Duodenal mucosa (tissue), 2 donors: ENCODE measurements around the gene PCDHB13.
"Not testable (repeated sequence)": the region's sequence is repeated elsewhere in the genome, so short reads cannot be mapped to it uniquely, and the experiment has no call there.

Experiments
- H3K27ac ChIP-seq: one replicate; pipeline ENCODE4 v1.7.0; 2013; ENCODE audit warnings: low read depth, low read length
- H3K27me3 ChIP-seq, 2 donors: one replicate each; pipeline ENCODE4 v1.7.0; 2013; ENCODE audit warnings: low read length in 2 of 2, control low read depth in 1 of 2; ENCODE audit not compliant: insufficient read depth in 2 of 2, control insufficient read depth in 1 of 2
- H3K36me3 ChIP-seq, 2 donors: one replicate each; pipeline ENCODE4 v1.7.0; 2013; ENCODE audit warnings: low read length in 2 of 2, control low read depth in 1 of 2; ENCODE audit not compliant: insufficient read depth in 2 of 2, control insufficient read depth in 1 of 2
- H3K4me1 ChIP-seq, 2 donors: one replicate each; pipeline ENCODE4 v1.7.0; 2013; ENCODE audit warnings: low read length in 2 of 2, control low read depth in 1 of 2; ENCODE audit not compliant: insufficient read depth in 2 of 2, control insufficient read depth in 1 of 2
- H3K4me3 ChIP-seq, 2 donors: one replicate each; pipeline ENCODE4 v1.7.0; 2013; ENCODE audit warnings: low read length in 2 of 2, low read depth in 1 of 2
- H3K9ac ChIP-seq, 2 donors: one replicate each; pipeline ENCODE4 v1.7.0; 2013; ENCODE audit warnings: low read length in 2 of 2, low read depth in 1 of 2
- H3K9me3 ChIP-seq, 2 donors: one replicate each; pipeline ENCODE4 v1.7.0; 2013; ENCODE audit warnings: low read length in 2 of 2, control low read depth in 1 of 2; ENCODE audit not compliant: control insufficient read depth in 1 of 2

The PCDHB13 gene

DNA sequence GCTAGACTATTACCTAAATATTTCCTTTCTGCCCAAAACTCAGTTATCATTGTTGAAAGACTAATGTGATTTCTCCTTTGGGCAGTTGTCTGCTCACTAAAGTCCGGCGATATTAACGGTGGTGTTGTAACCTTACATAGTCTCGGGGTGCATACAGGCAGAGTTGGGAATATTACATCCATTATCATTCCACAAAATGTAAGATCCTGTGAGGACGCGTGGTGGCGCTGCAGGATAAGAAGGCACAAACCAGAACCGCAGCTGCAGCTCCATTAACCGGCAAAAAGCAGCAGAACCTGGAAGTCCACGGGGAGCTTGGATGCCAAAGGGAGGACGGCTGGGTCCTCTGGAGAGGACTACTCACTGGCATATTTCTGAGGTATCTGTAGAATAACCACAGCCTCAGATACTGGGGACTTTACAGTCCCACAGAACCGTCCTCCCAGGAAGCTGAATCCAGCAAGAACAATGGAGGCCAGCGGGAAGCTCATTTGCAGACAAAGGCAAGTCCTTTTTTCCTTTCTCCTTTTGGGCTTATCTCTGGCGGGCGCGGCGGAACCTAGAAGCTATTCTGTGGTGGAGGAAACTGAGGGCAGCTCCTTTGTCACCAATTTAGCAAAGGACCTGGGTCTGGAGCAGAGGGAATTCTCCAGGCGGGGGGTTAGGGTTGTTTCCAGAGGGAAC, at the start of gene PCDHB13:
Gene PCDHB13, plus strand, starts transcription at position 264 of the 684 bp plus-strand sequence. Its CDS starts 205 bp downstream, at position 469.
- not testable (repeated sequence) for H3K27me3 ChIP-seq, H3K4me1 ChIP-seq, H3K9ac ChIP-seq, H3K27ac ChIP-seq, H3K4me3 ChIP-seq, H3K36me3 ChIP-seq
- H3K9me3 ChIP-seq: peaks cover 9 to 23% of the 10 kb centered on the region in 2 donors

DNA sequence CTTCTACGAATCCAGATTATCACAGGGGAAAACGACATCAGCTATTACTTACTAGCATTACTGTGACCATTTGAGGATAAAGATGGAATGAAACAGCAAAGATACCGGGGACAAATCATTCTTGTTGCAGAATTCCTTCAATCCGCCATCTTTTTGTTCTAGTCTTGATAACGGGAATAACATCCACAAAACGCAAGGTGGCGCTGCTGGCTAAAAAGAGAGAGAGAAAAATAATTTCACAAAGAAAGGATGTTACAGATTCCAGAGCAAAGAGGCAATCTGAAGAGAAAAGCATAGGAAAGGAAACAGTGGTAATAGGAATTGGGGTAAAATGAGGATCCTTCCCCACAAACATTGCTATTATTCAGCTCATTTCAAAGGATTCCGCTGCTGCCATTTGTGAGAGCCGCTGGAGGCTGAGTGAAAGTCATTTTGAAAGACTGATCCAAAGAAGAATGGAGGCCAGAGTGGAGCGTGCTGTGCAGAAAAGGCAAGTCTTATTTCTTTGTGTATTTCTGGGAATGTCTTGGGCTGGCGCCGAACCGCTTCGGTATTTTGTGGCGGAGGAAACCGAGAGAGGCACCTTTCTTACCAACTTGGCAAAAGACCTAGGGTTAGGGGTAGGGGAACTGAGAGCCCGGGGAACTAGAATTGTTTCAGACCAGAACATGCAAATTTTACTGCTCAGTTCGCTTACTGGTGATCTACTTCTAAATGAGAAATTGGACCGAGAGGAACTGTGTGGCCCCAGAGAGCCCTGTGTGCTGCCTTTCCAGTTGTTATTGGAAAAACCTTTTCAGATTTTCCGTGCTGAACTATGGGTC, 41.1 kb upstream of the PCDHB13 start, which contains the start of gene PCDHB7:
Gene PCDHB7, plus strand, starts transcription at position 264 of the 824 bp plus-strand sequence. Its CDS starts 192 bp downstream, at position 456.
- Histone ChIP-seq H3K36me3 (no peaks in the 10 kb centered on the region), H3K27me3 (no peaks in the 10 kb centered on the region), H3K4me1 (no peaks in the 10 kb centered on the region), H3K9ac (no peak within 1 kb of the TSS), H3K27ac (no peak within 1 kb of the TSS), H3K9me3 (peaks cover 16 to 26% of the 10 kb centered on the region in 2 donors), H3K4me3 (peak within 1 kb of the TSS in 1 of 2 donors; percentile 9)

DNA sequence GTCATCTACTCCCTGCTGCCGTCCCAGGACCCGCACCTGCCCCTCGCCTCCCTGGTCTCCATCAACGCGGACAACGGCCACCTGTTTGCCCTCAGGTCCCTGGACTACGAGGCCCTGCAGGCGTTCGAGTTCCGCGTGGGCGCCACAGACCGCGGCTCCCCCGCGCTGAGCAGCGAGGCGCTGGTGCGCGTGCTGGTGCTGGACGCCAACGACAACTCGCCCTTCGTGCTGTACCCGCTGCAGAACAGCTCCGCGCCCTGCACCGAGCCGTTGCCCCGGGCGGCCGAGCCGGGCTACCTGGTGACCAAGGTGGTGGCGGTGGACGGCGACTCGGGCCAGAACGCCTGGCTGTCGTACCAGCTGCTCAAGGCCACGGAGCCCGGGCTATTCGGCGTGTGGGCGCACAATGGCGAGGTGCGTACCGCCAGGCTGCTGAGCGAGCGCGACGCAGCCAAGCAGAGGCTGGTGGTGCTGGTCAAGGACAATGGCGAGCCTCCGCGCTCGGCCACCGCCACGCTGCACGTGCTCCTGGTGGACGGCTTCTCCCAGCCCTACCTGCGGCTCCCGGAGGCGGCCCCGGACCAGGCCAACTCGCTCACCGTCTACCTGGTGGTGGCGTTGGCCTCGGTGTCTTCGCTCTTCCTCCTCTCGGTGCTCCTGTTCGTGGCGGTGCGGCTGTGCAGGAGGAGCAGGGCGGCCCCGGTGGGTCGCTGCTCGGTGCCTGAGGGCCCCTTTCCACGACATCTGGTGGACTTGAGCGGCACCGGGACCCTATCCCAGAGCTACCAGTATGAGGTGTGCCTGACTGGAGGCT, 39.2 kb upstream of the PCDHB13 start:
- not testable (repeated sequence) for H3K4me3 ChIP-seq
- peaks cover 16 to 30% of the 10 kb centered on the region in 2 donors for H3K9me3 ChIP-seq

DNA sequence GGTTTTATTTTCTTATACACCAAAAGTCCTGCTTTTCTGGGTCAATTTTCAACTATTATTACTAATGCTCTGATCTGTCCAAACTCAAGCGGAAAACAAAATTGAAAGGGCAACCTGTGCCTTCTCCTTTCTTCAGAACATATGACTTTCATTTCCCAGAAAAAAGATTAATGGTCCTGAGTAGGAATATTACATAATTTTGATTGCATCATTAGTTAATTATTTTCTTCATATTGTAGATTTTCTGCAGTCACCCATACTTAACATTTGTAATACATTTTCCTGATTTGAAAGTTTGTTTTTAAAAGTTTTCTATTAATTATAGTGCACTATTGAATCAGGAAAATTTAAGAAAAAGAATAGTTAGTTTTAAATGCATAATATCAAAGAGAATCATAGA, 37.8 kb upstream of the PCDHB13 start:
- Histone ChIP-seq H3K4me1 (no peaks in the 10 kb centered on the region), H3K9ac (no peak overlapping the region), H3K4me3 (no peak overlapping the region), H3K27ac (no peak overlapping the region), H3K27me3 (no peaks in the 10 kb centered on the region), H3K9me3 (peaks cover 16 to 30% of the 10 kb centered on the region in 2 donors), H3K36me3 (no peaks in the 10 kb centered on the region)

More for the DNA sequence above, 39.2 kb upstream of the PCDHB13 start:
- not testable (repeated sequence) for H3K9ac ChIP-seq, H3K27ac ChIP-seq, H3K27me3 ChIP-seq, H3K36me3 ChIP-seq, H3K4me1 ChIP-seq

- not testable (repeated sequence) for H3K27me3 ChIP-seq, H3K4me1 ChIP-seq, H3K36me3 ChIP-seq, H3K4me3 ChIP-seq, H3K27ac ChIP-seq, H3K9ac ChIP-seq
- H3K9me3 ChIP-seq: peaks cover 16 to 38% of the 10 kb centered on the region in 2 donors
Measured at GRCh38 chr5:141177577-141178191, 36.0 kb upstream of the PCDHB13 start, which contains the start of gene PCDHB8. Gene PCDHB8, plus strand, starts transcription at chr5:141177790. Its CDS starts 245 bp downstream, at chr5:141178035.

- H3K27me3 ChIP-seq, H3K36me3 ChIP-seq, H3K27ac ChIP-seq, H3K9ac ChIP-seq, H3K4me1 ChIP-seq, H3K4me3 ChIP-seq: not testable (repeated sequence)
- peaks cover 12 to 36% of the 10 kb centered on the region in 2 donors for H3K9me3 ChIP-seq
Measured at GRCh38 chr5:141179371-141179770, 34.3 kb upstream of the PCDHB13 start.

DNA sequence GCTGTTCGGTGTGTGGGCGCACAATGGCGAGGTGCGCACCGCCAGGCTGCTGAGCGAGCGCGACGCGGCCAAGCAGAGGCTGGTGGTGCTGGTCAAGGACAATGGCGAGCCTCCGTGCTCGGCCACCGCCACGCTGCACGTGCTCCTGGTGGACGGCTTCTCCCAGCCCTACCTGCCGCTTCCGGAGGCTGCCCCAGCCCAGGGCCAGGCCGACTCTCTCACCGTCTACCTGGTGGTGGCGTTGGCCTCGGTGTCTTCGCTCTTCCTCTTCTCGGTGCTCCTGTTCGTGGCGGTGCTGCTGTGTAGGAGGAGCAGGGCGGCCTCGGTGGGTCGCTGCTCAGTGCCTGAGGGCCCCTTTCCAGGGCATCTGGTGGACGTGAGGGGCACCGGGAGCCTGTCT, 33.8 kb upstream of the PCDHB13 start:
- not testable (repeated sequence) for H3K4me1 ChIP-seq, H3K27me3 ChIP-seq, H3K9ac ChIP-seq, H3K4me3 ChIP-seq, H3K36me3 ChIP-seq, H3K27ac ChIP-seq
- peaks cover 12 to 34% of the 10 kb centered on the region in 2 donors for H3K9me3 ChIP-seq

- Histone ChIP-seq H3K9me3 (peaks cover 12 to 29% of the 10 kb centered on the region in 2 donors), H3K4me3 (no peak overlapping the region), H3K4me1 (no peaks in the 10 kb centered on the region), H3K9ac (no peak overlapping the region), H3K27ac (no peak overlapping the region), H3K36me3 (no peaks in the 10 kb centered on the region), H3K27me3 (no peaks in the 10 kb centered on the region)
Measured at GRCh38 chr5:141180313-141180712, 33.4 kb upstream of the PCDHB13 start.

DNA sequence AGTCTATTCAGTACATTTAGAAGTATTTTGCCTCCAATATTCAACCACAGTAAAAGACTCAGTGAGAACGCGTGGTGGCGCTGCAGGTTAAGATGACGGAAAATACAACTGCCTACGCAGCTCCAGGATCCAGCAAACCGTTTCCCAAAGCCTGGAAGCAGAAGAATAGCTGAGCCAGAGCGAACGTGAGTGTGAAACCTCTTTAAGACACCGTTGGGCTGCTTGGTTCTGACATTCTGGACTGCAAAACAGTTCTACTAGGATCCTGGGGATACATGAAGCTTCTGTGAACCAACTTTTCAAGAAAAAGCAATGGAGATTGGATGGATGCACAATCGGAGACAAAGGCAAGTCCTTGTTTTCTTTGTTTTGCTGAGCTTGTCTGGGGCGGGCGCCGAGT, 31.5 kb upstream of the PCDHB13 start, which contains the start of gene PCDHB16:
Gene PCDHB16, plus strand, starts transcription at position 140 of the 400 bp plus-strand sequence. Its CDS starts 173 bp downstream, at position 313.
- no peak within 1 kb of the TSS for H3K27ac ChIP-seq
- H3K9ac ChIP-seq: no peak within 1 kb of the TSS
- peaks cover 9 to 27% of the 10 kb centered on the region in 2 donors for H3K9me3 ChIP-seq
- no peaks in the 10 kb centered on the region for H3K27me3 ChIP-seq
- no peaks in the 10 kb centered on the region for H3K4me1 ChIP-seq
- H3K36me3 ChIP-seq: no peaks in the 10 kb centered on the region
- peak within 1 kb of the TSS in 1 of 2 donors; percentile 21 for H3K4me3 ChIP-seq
